ENCODE measurements around the gene PLA2R1.

The PLA2R1 gene

GRCh38 chr2:160033732-160034392 lies 28.6 kb downstream of the PLA2R1 start:
- Mint-ChIP-seq H3K27me3 (no peaks in the 10 kb centered on the region), H3K36me3 (no peaks in the 10 kb centered on the region), H3K9me3 (no peaks in the 10 kb centered on the region), H3K4me3 (no peak overlapping the region), H3K4me1 (no peaks in the 10 kb centered on the region), H3K27ac (no peak overlapping the region)
- no peak for DNase-seq
- ATAC-seq (replicated peaks), result no peak

DNA sequence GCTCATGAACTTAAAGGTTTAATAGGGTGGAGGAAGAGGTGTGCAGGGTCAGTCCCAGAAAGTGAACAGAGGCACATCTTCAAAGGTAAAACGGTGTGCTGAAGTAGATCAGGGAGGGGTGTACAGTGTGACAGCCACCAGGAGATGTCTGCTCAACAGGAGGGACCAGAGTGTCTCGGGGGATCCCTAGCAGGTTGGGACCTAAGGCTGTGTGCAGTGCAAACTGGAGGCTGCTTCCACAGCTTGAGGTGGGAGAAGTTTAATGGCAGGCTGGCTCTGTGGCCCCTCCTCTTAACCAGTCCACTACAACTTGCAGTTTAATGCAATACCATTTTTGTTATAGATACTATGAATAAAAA lies 33.2 kb downstream of the PLA2R1 start:
- DNase-seq (no peak), ATAC-seq (replicated peaks) (no peak)
- peaks cover 0 to 2% of the 10 kb centered on the region in 2 donors for H3K27me3 Mint-ChIP-seq
- H3K4me3 Mint-ChIP-seq, result no peak overlapping the region
- H3K36me3 Mint-ChIP-seq, result no peaks in the 10 kb centered on the region
- H3K27ac Mint-ChIP-seq, result no peak overlapping the region
- peaks cover 0 to 1% of the 10 kb centered on the region in 2 donors for H3K9me3 Mint-ChIP-seq
- no peaks in the 10 kb centered on the region for H3K4me1 Mint-ChIP-seq

DNA sequence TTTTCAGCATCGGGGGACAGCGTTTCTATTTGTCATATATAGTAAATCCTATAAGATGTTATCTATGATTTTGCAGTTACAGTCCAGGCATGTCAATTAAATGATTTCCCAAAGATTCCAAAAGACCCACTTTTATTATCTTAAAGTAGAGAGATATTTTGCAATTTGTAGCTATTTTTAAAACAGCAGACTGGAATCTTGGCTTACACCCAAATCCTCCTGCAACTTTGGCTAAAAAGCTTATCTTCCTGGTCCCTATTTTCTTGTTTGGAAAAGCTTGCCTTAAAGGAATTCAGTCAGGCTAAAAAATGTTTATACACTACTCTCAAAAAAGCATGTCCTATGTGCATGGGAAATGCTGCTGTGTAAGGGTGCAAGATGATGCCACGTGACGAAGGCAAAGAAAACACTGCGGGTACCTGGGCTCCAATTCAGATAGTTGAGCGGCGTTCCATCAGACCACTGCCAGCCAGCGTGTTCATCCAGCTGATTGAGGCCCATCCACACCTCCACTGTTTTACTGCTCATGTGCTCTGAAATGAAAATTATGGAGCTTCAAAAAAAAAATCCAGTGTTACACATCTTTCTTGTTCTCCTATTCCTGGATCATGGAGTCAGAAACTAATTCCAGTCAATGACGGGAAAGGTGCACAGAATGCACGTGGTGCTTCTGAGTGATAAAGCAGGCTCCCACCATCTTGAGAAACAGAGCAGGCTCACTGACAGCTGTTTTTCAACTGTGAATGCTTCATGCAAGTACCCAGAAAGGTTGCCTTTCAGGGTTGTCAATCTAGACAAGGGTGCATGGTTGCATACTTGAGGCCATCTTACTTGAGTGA lies 33.8 kb downstream of the PLA2R1 start:
- Mint-ChIP-seq H3K4me1 (no peaks in the 10 kb centered on the region), H3K9me3 (peaks cover 0 to 4% of the 10 kb centered on the region in 2 donors), H3K36me3 (no peaks in the 10 kb centered on the region), H3K27ac (no peak overlapping the region), H3K27me3 (peaks cover 0 to 3% of the 10 kb centered on the region in 2 donors), H3K4me3 (no peak overlapping the region)
- ATAC-seq (replicated peaks) (no peak), DNase-seq (no peak)

- DNase-seq (no peak), ATAC-seq (replicated peaks) (no peak)
- H3K36me3 Mint-ChIP-seq, result no peaks in the 10 kb centered on the region
- no peak overlapping the region for H3K4me3 Mint-ChIP-seq
- H3K27ac Mint-ChIP-seq, result no peak overlapping the region
- H3K9me3 Mint-ChIP-seq, result peaks cover 3 to 4% of the 10 kb centered on the region in 2 donors
- no peaks in the 10 kb centered on the region for H3K4me1 Mint-ChIP-seq
- peaks cover 0 to 3% of the 10 kb centered on the region in 2 donors for H3K27me3 Mint-ChIP-seq
These were observed 40.3 kb downstream of the PLA2R1 start for GRCh38 chr2:160022162-160022561.

- H3K4me3 Mint-ChIP-seq, result no peak overlapping the region
- H3K27me3 Mint-ChIP-seq, result peaks cover 0 to 7% of the 10 kb centered on the region in 2 donors
- no peak for ATAC-seq (replicated peaks)
- H3K36me3 Mint-ChIP-seq, result no peaks in the 10 kb centered on the region
- no peaks in the 10 kb centered on the region for H3K4me1 Mint-ChIP-seq
- no peak for DNase-seq
- H3K9me3 Mint-ChIP-seq, result peaks cover 3 to 4% of the 10 kb centered on the region in 2 donors
- H3K27ac Mint-ChIP-seq, result no peak overlapping the region
These were observed 42.9 kb downstream of the PLA2R1 start for GRCh38 chr2:160019374-160020090.

- H3K4me1 Mint-ChIP-seq, result no peaks in the 10 kb centered on the region
- ATAC-seq (replicated peaks) (no peak), DNase-seq (no peak)
- no peaks in the 10 kb centered on the region for H3K36me3 Mint-ChIP-seq
- H3K27me3 Mint-ChIP-seq, result peaks cover 0 to 8% of the 10 kb centered on the region in 2 donors
- no peaks in the 10 kb centered on the region for H3K9me3 Mint-ChIP-seq
- no peak overlapping the region for H3K4me3 Mint-ChIP-seq
- H3K27ac Mint-ChIP-seq, result no peak overlapping the region
These were observed 46.7 kb downstream of the PLA2R1 start for GRCh38 chr2:160015746-160016145.

GRCh38 chr2:160014227-160014626 lies 48.2 kb downstream of the PLA2R1 start:
- ATAC-seq (replicated peaks), result peak in 1 of 2 donors; percentile 42
- no peaks in the 10 kb centered on the region for H3K9me3 Mint-ChIP-seq

DNA sequence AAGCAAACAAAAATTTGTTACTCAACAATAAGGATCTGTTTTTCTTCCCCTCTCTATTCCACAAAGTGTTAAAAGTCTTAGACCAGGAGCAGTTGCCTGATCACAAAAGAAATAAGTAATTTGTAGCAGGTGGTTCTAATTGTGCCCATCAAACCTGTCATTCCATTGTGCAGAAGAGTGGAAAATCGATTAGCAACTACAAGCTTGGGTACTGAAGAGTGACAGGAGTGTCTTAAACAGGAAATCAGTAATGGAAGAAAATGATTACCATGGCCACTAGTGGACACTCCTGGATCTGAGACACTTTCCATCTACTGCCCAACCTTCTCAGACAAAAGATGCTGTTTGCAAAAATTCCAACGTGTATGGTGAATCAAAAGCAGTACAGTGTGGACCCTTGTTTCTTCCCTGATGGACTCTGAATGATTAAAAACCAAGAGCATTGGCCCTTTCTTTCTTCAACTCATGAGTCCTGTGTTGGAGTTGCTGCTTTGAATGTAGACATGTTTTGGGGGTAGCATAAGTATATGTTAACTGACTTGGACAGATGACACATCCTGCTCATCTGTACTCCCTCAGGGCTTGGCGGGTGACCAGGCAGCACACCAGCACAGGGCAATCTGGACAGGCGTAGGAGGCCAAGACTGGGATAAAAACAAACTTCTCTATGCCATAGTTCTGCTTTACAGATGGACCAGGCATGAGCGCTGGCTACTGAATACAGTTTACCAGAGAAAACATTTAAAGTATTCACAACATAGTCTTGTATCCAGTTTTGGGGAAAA lies 51.9 kb downstream of the PLA2R1 start:
- H3K36me3 Mint-ChIP-seq, result no peaks in the 10 kb centered on the region
- no peak overlapping the region for H3K27ac Mint-ChIP-seq
- ATAC-seq (replicated peaks), result no peak
- H3K4me3 Mint-ChIP-seq, result no peak overlapping the region
- H3K9me3 Mint-ChIP-seq, result no peaks in the 10 kb centered on the region
- H3K27me3 Mint-ChIP-seq, result peaks cover 0 to 7% of the 10 kb centered on the region in 2 donors
- H3K4me1 Mint-ChIP-seq, result no peaks in the 10 kb centered on the region
- DNase-seq, result no peak

More at GRCh38 chr2:160014227-160014626, 48.2 kb downstream of the PLA2R1 start:
- no peak overlapping the region for H3K4me3 Mint-ChIP-seq
- DNase-seq, result no peak
- H3K27me3 Mint-ChIP-seq, result peaks cover 0 to 8% of the 10 kb centered on the region in 2 donors
- no peaks in the 10 kb centered on the region for H3K4me1 Mint-ChIP-seq
- no peaks in the 10 kb centered on the region for H3K36me3 Mint-ChIP-seq
- H3K27ac Mint-ChIP-seq, result no peak overlapping the region

- Mint-ChIP-seq H3K36me3 (no peaks in the 10 kb centered on the region), H3K4me3 (no peak overlapping the region), H3K27me3 (peaks cover 0 to 5% of the 10 kb centered on the region in 2 donors), H3K27ac (no peak overlapping the region), H3K9me3 (no peaks in the 10 kb centered on the region), H3K4me1 (no peaks in the 10 kb centered on the region)
- DNase-seq (no peak), ATAC-seq (replicated peaks) (no peak)
These were observed 55.3 kb downstream of the PLA2R1 start for GRCh38 chr2:160007111-160007510.

DNA sequence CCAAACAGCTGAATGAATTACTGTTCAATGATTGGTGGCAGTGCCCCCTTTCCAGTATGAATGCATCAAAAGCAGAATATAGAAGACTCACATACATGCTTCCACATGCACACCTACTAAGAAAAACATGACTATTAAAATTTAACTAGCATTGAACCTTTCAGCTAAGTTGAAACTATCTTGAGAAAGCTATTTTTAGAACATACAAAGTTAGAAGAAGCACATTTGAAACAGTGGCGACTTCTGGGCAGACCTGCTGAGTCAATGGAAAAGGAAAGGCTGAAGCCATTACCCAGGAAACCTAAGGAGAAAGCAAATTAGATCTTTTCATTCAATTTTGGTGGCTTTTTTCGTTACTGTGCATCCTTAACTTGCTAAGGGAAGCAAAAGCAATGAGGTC lies 55.9 kb downstream of the PLA2R1 start:
- no peak for ATAC-seq (replicated peaks)
- Mint-ChIP-seq H3K9me3 (no peaks in the 10 kb centered on the region), H3K4me1 (no peaks in the 10 kb centered on the region), H3K4me3 (no peak overlapping the region), H3K27me3 (no peaks in the 10 kb centered on the region), H3K36me3 (no peaks in the 10 kb centered on the region), H3K27ac (no peak overlapping the region)
- no peak for DNase-seq

- H3K4me1 Mint-ChIP-seq, result no peaks in the 10 kb centered on the region
- no peak overlapping the region for H3K27ac Mint-ChIP-seq
- no peak for ATAC-seq (replicated peaks)
- no peak overlapping the region for H3K4me3 Mint-ChIP-seq
- H3K36me3 Mint-ChIP-seq, result no peaks in the 10 kb centered on the region
- H3K9me3 Mint-ChIP-seq, result peaks cover 0 to 2% of the 10 kb centered on the region in 2 donors
- DNase-seq, result no peak
- H3K27me3 Mint-ChIP-seq, result no peaks in the 10 kb centered on the region
These were observed 56.5 kb downstream of the PLA2R1 start for GRCh38 chr2:160005908-160006307.

DNA sequence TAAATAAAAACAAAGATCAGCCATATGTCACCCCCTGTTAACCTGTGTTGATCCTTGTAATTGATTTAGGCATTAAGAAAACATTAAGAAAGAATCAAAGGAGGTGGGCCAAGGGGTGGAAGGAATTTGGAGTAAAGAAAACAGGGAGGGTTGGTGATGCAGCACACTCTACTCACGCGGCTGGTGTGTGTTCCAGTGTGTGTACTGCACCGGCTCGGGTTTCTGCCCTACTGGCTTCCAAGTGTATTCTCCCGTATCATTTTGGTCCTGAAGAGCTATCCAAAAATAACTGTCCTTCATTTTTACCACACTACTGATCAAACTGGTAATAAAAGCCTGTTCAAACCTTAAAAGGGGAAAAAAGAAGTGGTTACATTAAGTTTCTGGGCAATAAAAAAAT lies 56.9 kb downstream of the PLA2R1 start:
- no peak overlapping the region for H3K4me3 Mint-ChIP-seq
- ATAC-seq (replicated peaks) (no peak), DNase-seq (no peak)
- H3K27ac Mint-ChIP-seq, result no peak overlapping the region
- no peaks in the 10 kb centered on the region for H3K4me1 Mint-ChIP-seq
- no peaks in the 10 kb centered on the region for H3K36me3 Mint-ChIP-seq
- H3K9me3 Mint-ChIP-seq, result peaks cover 0 to 2% of the 10 kb centered on the region in 2 donors
- H3K27me3 Mint-ChIP-seq, result no peaks in the 10 kb centered on the region

DNA sequence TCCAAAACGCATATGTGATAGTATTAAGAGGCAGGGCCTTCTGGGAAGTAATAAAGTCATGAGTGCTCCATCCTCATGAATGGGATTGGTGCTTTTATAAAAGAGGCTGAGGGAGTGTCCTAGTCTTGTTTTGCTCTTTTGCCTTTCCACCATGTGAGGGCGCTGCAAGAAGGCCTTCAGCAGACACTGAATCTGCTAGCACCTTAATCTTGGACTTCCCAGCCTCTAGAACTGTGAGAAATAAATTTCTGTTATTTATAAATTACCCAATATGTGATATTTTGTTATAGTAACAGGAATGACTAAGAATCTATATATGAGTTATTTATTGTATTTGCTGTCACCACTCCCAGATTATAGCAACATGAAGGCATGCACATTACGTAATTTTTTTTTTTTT lies 63.5 kb downstream of the PLA2R1 start:
- H3K27ac Mint-ChIP-seq, result no peak overlapping the region
- H3K4me1 Mint-ChIP-seq, result no peaks in the 10 kb centered on the region
- H3K4me3 Mint-ChIP-seq, result no peak overlapping the region
- ATAC-seq (replicated peaks), result no peak
- H3K36me3 Mint-ChIP-seq, result no peaks in the 10 kb centered on the region
- peaks cover 0 to 4% of the 10 kb centered on the region in 2 donors for H3K9me3 Mint-ChIP-seq
- peaks cover 5 to 9% of the 10 kb centered on the region in 2 donors for H3K27me3 Mint-ChIP-seq
- no peak for DNase-seq

DNA sequence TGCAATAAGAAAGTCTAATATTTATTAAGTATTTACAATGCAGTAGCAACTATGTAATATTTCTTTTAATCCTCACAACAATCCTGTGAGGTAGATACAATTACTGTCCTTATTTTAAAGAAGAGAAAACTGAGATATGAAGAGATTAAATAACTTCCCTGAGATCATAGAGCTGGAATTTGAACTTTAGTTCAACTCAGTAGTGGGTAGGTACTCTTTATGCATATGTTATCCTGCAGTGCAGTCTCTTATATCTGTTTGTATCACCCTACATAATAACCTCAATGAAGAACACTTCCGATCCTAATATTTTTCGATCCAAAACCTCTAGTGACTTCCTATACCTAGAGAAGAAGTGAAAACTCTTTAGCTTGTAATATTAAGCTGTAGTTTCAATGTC lies 64.2 kb downstream of the PLA2R1 start:
- no peaks in the 10 kb centered on the region for H3K4me1 Mint-ChIP-seq
- ATAC-seq (replicated peaks), result no peak
- H3K4me3 Mint-ChIP-seq, result no peak overlapping the region
- peaks cover 0 to 4% of the 10 kb centered on the region in 2 donors for H3K9me3 Mint-ChIP-seq
- H3K27ac Mint-ChIP-seq, result no peak overlapping the region
- H3K36me3 Mint-ChIP-seq, result no peaks in the 10 kb centered on the region
- DNase-seq, result no peak
- peaks cover 5 to 12% of the 10 kb centered on the region in 2 donors for H3K27me3 Mint-ChIP-seq

Measured in stimulated activated naive B cell treated with anti-CD40 and anti-IgM and Interleukin-4, amounts not matched to agents 10 μg/mL and 1 μg/mL and 100 μg/mL, for 72 hours (primary cell).